Gastrocnemius medialis (tissue), 4 donors: ENCODE data around the gene LRRC59. TPM values are rescaled to one million over a fixed set of nuclear protein-coding genes. Genes with fewer than 3 reads are reported as not detected.

ENCODE experiments used
- ATAC-seq, 2 donors: fragments of 150-250 bp; one replicate each; pipeline ENCODE4 v1.9.1; 2016
- DNase-seq, 2 donors: peaks; one replicate each; pipeline ENCODE4 v3.0.0-alpha.2; 2019
- H3K27ac ChIP-seq, 4 donors: fragments of 200-600 bp; sonication (generic); 1 replicate in 1 of 4; 2 replicates in 3 of 4; pipeline ENCODE4 v1.5.1; 2016 to 2018; ENCODE audit warnings: mild to moderate bottlenecking in 2 of 4, moderate library complexity in 1 of 4
- H3K27me3 ChIP-seq, 3 donors: fragments of 200-600 bp; sonication (generic) in 2 of 3; 1 replicate in 1 of 3; 2 replicates in 2 of 3; pipeline versions ENCODE4 v1.5.1 to v1.6.0; 2016 to 2019; ENCODE audit warnings: mild to moderate bottlenecking in 1 of 3, moderate library complexity in 1 of 3
- H3K36me3 ChIP-seq, 2 donors: fragments of 200-600 bp; sonication (generic) in 1 of 2; one replicate each; pipeline ENCODE4 v1.5.1; 2017 to 2018
- H3K4me1 ChIP-seq, 2 donors: fragments of 200-600 bp; sonication (generic) in 1 of 2; one replicate each; pipeline ENCODE4 v1.5.1; 2016 to 2017; ENCODE audit warnings: mild to moderate bottlenecking in 2 of 2
- H3K4me3 ChIP-seq, 4 donors: fragments of 200-600 bp; sonication (generic) in 3 of 4; 1 replicate in 1 of 4; 2 replicates in 3 of 4; pipeline ENCODE4 v1.5.1; 2016 to 2019; ENCODE audit warnings: mild to moderate bottlenecking in 2 of 4
- H3K9me3 ChIP-seq, 3 donors: fragments of 200-600 bp; sonication (generic) in 2 of 3; 1 replicate in 1 of 3; 2 replicates in 2 of 3; pipeline ENCODE4 v1.5.1; 2016 to 2019
- POLR2A ChIP-seq, 2 donors: fragments of 450-650 bp; IDR thresholded peaks; one replicate each; pipeline ENCODE4 v1.6.1; 2017; ENCODE audit warnings: antibody characterized with exemption in 2 of 2, mild to moderate bottlenecking in 2 of 2, moderate library complexity in 2 of 2
- in situ Hi-C, 4 donors: fragments of 200-750 bp; cut with MboI; loops; one replicate each; pipeline versions ENCODE4 v1.15.0 to v1.8.0; 2017; ENCODE audit warnings: low sequenced_read_pairs in 4 of 4
- intact Hi-C: fragments of 100-400 bp; cut with DNase I; formaldehyde crosslinking; loops from one replicate; pipeline ENCODE4 v1.15.1; 2023; ENCODE audit warnings: low total_unique reads
- total RNA-seq, 4 donors: library from RNA; depleted of rRNA; stranded (reverse); fragments of >200 nt; gene quantifications; one replicate each; pipeline versions ENCODE4 v1.1.0 to v1.2.3, GENCODE V29; 2016
- TF ChIP-seq, protein P1 (sequence below), 5 experiments: fragments of 450-650 bp in 3 of 5; fragments of 200-600 bp in 2 of 5; sonication (generic) in 2 of 5; IDR thresholded peaks in 4 of 5; conservative IDR thresholded peaks in 1 of 5; 1 replicate in 4 of 5; 2 replicates in 1 of 5; pipeline ENCODE4 v1.5.1; 2016 to 2019; ENCODE audit warnings: antibody characterized with exemption in 5 of 5, mild to moderate bottlenecking in 3 of 5, moderate library complexity in 3 of 5

LRRC59 gene
- total RNA-seq, 4 donors from 2014 or later: 25.4 to 73.2 (median 55.8) TPM

GRCh38 chr17:50346313-50347116, 50.8 kb downstream of the LRRC59 start:
- DNase-seq: peak in 1 of 2 donors; percentile 33
- peak; percentile 51 to 55 for ATAC-seq
- TF ChIP-seq, protein P1, sequence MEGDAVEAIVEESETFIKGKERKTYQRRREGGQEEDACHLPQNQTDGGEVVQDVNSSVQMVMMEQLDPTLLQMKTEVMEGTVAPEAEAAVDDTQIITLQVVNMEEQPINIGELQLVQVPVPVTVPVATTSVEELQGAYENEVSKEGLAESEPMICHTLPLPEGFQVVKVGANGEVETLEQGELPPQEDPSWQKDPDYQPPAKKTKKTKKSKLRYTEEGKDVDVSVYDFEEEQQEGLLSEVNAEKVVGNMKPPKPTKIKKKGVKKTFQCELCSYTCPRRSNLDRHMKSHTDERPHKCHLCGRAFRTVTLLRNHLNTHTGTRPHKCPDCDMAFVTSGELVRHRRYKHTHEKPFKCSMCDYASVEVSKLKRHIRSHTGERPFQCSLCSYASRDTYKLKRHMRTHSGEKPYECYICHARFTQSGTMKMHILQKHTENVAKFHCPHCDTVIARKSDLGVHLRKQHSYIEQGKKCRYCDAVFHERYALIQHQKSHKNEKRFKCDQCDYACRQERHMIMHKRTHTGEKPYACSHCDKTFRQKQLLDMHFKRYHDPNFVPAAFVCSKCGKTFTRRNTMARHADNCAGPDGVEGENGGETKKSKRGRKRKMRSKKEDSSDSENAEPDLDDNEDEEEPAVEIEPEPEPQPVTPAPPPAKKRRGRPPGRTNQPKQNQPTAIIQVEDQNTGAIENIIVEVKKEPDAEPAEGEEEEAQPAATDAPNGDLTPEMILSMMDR (IDR thresholded peaks at IDR 0.05 in 4 of 5, conservative IDR thresholded peaks at IDR 0.05 in 1 of 5): no peak
- no peak for TF ChIP-seq POLR2A (IDR thresholded peaks at IDR 0.05)
- peaks cover 8 to 19% of the 10 kb centered on the region in 2 donors for H3K4me1 ChIP-seq
- in situ Hi-C loops: no loop called here
- H3K27ac ChIP-seq: peak overlapping the region; percentile 50 to 76 (median 64)
- H3K36me3 ChIP-seq: no peaks in the 10 kb centered on the region
- peak overlapping the region; percentile 76 to 89 (median 84) for H3K4me3 ChIP-seq
- no peaks in the 10 kb centered on the region for H3K27me3 ChIP-seq
- H3K9me3 ChIP-seq: no peaks in the 10 kb centered on the region
- intact Hi-C loops: no loop called here

- Histone ChIP-seq H3K4me3 (peak within 1 kb of the TSS; percentile 76 to 89 (median 84)), H3K36me3 (no peaks in the 10 kb centered on the region), H3K27me3 (no peaks in the 10 kb centered on the region), H3K9me3 (no peaks in the 10 kb centered on the region), H3K27ac (peak within 1 kb of the TSS; percentile 69 to 76 (median 73)), H3K4me1 (peaks cover 8 to 19% of the 10 kb centered on the region in 2 donors)
- intact Hi-C loops (loop anchor here (2.0 kb wide), 1 partner anchor 27 kb away; the partner anchor contains the start of genes EME1 and MRPL27), in situ Hi-C loops (no loop called here)
- ATAC-seq: peak; percentile 77 to 90
- TF ChIP-seq, protein P1 (IDR thresholded peaks at IDR 0.05 in 4 of 5, conservative IDR thresholded peaks at IDR 0.05 in 1 of 5): no peak
- peak; percentile 50 to 63 for TF ChIP-seq POLR2A (IDR thresholded peaks at IDR 0.05)
- DNase-seq: peak; percentile 72 to 82
Observed at GRCh38 chr17:50345432-50346312, 51.7 kb downstream of the LRRC59 start, which contains the start of gene XYLT2. Gene XYLT2 (plus strand): TSS chr17:50346126. CDS start chr17:50346141, 15 bp downstream.

DNA sequence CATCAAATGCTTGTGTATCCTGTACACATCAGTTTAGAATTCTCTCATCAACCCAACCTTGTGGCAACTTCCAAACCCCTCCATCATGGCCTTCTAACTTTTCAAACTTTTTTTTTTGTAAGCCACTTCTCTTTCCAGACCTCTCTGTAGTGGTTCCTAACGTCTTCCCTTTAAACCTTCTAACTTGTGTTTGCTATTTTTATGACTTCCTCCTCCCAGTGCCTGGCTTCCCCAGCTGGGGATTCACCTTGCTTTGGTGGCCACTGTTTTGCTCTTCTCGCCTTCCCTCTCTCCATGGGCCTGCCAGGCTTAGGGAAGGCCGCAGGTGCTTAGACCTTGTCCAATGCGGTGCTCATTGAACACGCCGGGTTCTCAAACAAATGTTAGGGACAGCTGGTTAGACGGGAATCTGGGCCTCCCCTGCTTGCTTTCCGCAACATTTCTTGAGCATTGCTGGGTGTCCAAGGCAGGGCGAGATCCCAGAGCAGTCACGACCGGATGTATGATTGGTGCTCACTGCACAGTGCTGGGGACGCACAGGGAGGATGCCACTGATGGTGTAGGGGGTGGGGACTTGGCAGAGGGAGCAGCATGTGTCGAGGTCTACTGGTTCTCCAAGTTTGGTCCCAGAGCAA, 52.5 kb downstream of the LRRC59 start:
- Histone ChIP-seq H3K27me3 (no peaks in the 10 kb centered on the region), H3K27ac (no peak overlapping the region), H3K9me3 (no peaks in the 10 kb centered on the region), H3K36me3 (no peaks in the 10 kb centered on the region), H3K4me1 (peaks cover 8 to 19% of the 10 kb centered on the region in 2 donors), H3K4me3 (peak overlapping the region in 1 of 4 donors; percentile 79)
- in situ Hi-C loops (no loop called here), intact Hi-C loops (loop anchor here (2.0 kb wide), 1 partner anchor 28 kb away; the partner anchor contains the start of genes EME1 and MRPL27)
- no peak for TF ChIP-seq POLR2A (IDR thresholded peaks at IDR 0.05)
- TF ChIP-seq, protein P1 (IDR thresholded peaks at IDR 0.05 in 4 of 5, conservative IDR thresholded peaks at IDR 0.05 in 1 of 5): no peak
- DNase-seq (no peak), ATAC-seq (no peak)

GRCh38 chr17:50339381-50339780, 57.9 kb downstream of the LRRC59 start:
- ATAC-seq: no peak
- Histone ChIP-seq H3K27me3 (no peaks in the 10 kb centered on the region), H3K36me3 (no peaks in the 10 kb centered on the region), H3K4me1 (no peaks in the 10 kb centered on the region), H3K4me3 (no peak overlapping the region), H3K9me3 (no peaks in the 10 kb centered on the region), H3K27ac (no peak overlapping the region)
- in situ Hi-C loops (no loop called here), intact Hi-C loops (no loop called here)
- DNase-seq: no peak
- TF ChIP-seq POLR2A (IDR thresholded peaks at IDR 0.05): no peak
- TF ChIP-seq, protein P1 (IDR thresholded peaks at IDR 0.05 in 4 of 5, conservative IDR thresholded peaks at IDR 0.05 in 1 of 5): no peak
